CD4-positive, alpha-beta T cell (primary cell): ENCODE data around the gene LPIN2. TPM values are rescaled to one million over a fixed set of nuclear protein-coding genes. Genes with fewer than 3 reads are reported as not detected.

Experiments used
- ATAC-seq: fragments of 200-7000 bp; cut with Tn5 transposase; one replicate; pipeline ENCODE4 v1.10.0; 2022; ENCODE audit warnings: mild to moderate bottlenecking; ENCODE audit not compliant: poor library complexity
- CTCF ChIA-PET: fragments of 350-600 bp; sonication (Branson Sonifier 250); formaldehyde crosslinking; loops from one replicate; lab custom pipeline; 2021; ENCODE audit warnings: antibody characterized with exemption, inconsistent platforms; lab: Charles Lee
- POLR2A ChIA-PET: fragments of 350-600 bp; sonication (Branson Sonifier 250); formaldehyde crosslinking; loops from one replicate; lab custom pipeline; 2021; ENCODE audit warnings: antibody characterized with exemption, inconsistent platforms; lab: Charles Lee
- DNase-seq, 14 experiments: peaks; one replicate each; pipeline ENCODE4 v3.0.0-alpha.2; 2013 to 2020; ENCODE audit warnings: mixed read lengths in 2 of 14
- H3K27ac ChIP-seq, 2 donors: one replicate each; pipeline versions ENCODE4 v1.5.1 to v1.7.0; 2013; ENCODE audit warnings: low read length in 2 of 2, low read depth in 1 of 2, mild to moderate bottlenecking in 1 of 2
- H3K27me3 ChIP-seq, 2 experiments: 1 replicate in 1 of 2; 2 replicates in 1 of 2; pipeline versions ENCODE4 v1.6.1 to v1.7.0; 2013; ENCODE audit warnings: low read length in 2 of 2, control low read depth in 1 of 2, mild to moderate bottlenecking in 1 of 2, moderate library complexity in 1 of 2; ENCODE audit not compliant: insufficient read depth in 2 of 2, control insufficient read depth in 1 of 2
- H3K36me3 ChIP-seq: one replicate; pipeline ENCODE4 v1.6.1; 2013; ENCODE audit warnings: low read length, control low read depth; ENCODE audit not compliant: insufficient read depth
- H3K4me1 ChIP-seq: one replicate; pipeline ENCODE4 v1.6.1; 2013; ENCODE audit warnings: low read length, control low read depth; ENCODE audit not compliant: insufficient read depth
- H3K4me3 ChIP-seq: one replicate; pipeline ENCODE4 v1.5.1; 2013; ENCODE audit warnings: mild to moderate bottlenecking, low read length, moderate library complexity
- H3K9me3 ChIP-seq, 2 experiments: 1 replicate in 1 of 2; 2 replicates in 1 of 2; pipeline versions ENCODE4 v1.6.1 to v1.7.0; 2013; ENCODE audit warnings: low read length in 2 of 2, mild to moderate bottlenecking in 2 of 2, control low read depth in 1 of 2, moderate library complexity in 1 of 2; ENCODE audit not compliant: control insufficient read depth in 1 of 2, insufficient read depth in 1 of 2
- H3K27ac Mint-ChIP-seq: one replicate; pipeline ENCODE4 v1.8.0; 2020; ENCODE audit warnings: mixed read lengths
- H3K27me3 Mint-ChIP-seq: one replicate; pipeline ENCODE4 v1.8.0; 2021; ENCODE audit warnings: mixed read lengths
- H3K36me3 Mint-ChIP-seq: one replicate; pipeline ENCODE4 v1.8.0; 2021; ENCODE audit warnings: low read depth, mixed read lengths
- H3K4me1 Mint-ChIP-seq: one replicate; pipeline ENCODE4 v1.8.0; 2021; ENCODE audit warnings: low read depth, mixed read lengths
- H3K4me3 Mint-ChIP-seq: one replicate; pipeline ENCODE4 v1.8.0; 2020; ENCODE audit warnings: mild to moderate bottlenecking, mixed read lengths
- H3K9me3 Mint-ChIP-seq: one replicate; pipeline ENCODE4 v1.8.0; 2020; ENCODE audit warnings: mixed read lengths
- CTCF ChIP-seq: fragments of 200-600 bp; IDR thresholded peaks from one replicate; pipeline ENCODE4 v1.8.0; 2022; ENCODE audit warnings: antibody characterized with exemption, mild to moderate bottlenecking
- intact Hi-C, 2 experiments: fragments of 100-400 bp; cut with DNase I in 1 of 2; cut with micrococcal nuclease in 1 of 2; formaldehyde crosslinking; loops; one replicate each; pipeline versions ENCODE4 v1.15.1 to v1.9.0; 2023 to 2025; cut with DNase I, micrococcal nuclease
- total RNA-seq, 174 experiments: library from RNA in 2 of 174; stranded (reverse) in 2 of 174; gene quantifications; one replicate each; pipeline ENCODE4 v1.2.3 and lab custom pipeline; 2021 to 2026

Gene LPIN2
- total RNA-seq, 2 experiments from 2014 or later = 48.7 to 49.0 TPM

- Histone ChIP-seq H3K27me3 (no peaks in the 10 kb centered on the region), H3K4me3 (no peak overlapping the region), H3K27ac (peak overlapping the region; percentile 30 to 96), H3K4me1 (peaks cover 62% of the 10 kb centered on the region), H3K36me3 (no peaks in the 10 kb centered on the region), H3K9me3 (no peaks in the 10 kb centered on the region)
- DNase-seq = no peak
- intact Hi-C loops = no loop called here
- ATAC-seq = no peak
- Mint-ChIP-seq H3K4me1 (peaks cover 74% of the 10 kb centered on the region), H3K9me3 (no peaks in the 10 kb centered on the region), H3K27ac (peak overlapping the region; percentile 96), H3K4me3 (no peak overlapping the region), H3K27me3 (no peaks in the 10 kb centered on the region), H3K36me3 (no peaks in the 10 kb centered on the region)
- no peak for TF ChIP-seq CTCF
- CTCF ChIA-PET = interaction anchor here (0.6 to 7.1 kb wide), 4 partner anchors 44 to 94 kb away, joined by 3 to 75 read pairs (median 5); no protein-coding TSS in a partner anchor
- POLR2A ChIA-PET = interaction anchor here (6.2 to 7.6 kb wide), 2 partner anchors 44 to 98 kb away, joined by 62 to 120 read pairs; partner anchors contain the start of gene LPIN2
Observed at GRCh38 chr18:3057526-3057925, 44.6 kb upstream of the LPIN2 start.

- ATAC-seq = no peak
- Mint-ChIP-seq H3K4me3 (no peak overlapping the region), H3K27ac (peak overlapping the region; percentile 96), H3K36me3 (no peaks in the 10 kb centered on the region), H3K4me1 (peaks cover 74% of the 10 kb centered on the region), H3K9me3 (no peaks in the 10 kb centered on the region), H3K27me3 (no peaks in the 10 kb centered on the region)
- Histone ChIP-seq H3K27me3 (no peaks in the 10 kb centered on the region), H3K4me3 (no peak overlapping the region), H3K9me3 (no peaks in the 10 kb centered on the region), H3K36me3 (no peaks in the 10 kb centered on the region), H3K27ac (no peak overlapping the region), H3K4me1 (peaks cover 61% of the 10 kb centered on the region)
- no peak for TF ChIP-seq CTCF
- ChIA-PET CTCF (interaction anchor here (1.2 kb wide), 1 partner anchor 73 kb away, joined by 3 read pairs; no protein-coding TSS in a partner anchor), POLR2A (interaction anchor here (1.0 kb wide), 2 partner anchors 43 to 62 kb away, joined by 3 to 4 read pairs; partner anchors contain the start of gene LPIN2)
- DNase-seq = no peak
- intact Hi-C loops = no loop called here
Observed at GRCh38 chr18:3056311-3056710, 43.4 kb upstream of the LPIN2 start.

- H3K9me3 Mint-ChIP-seq = no peaks in the 10 kb centered on the region
- Histone ChIP-seq H3K36me3 (no peaks in the 10 kb centered on the region), H3K27ac (no peak overlapping the region), H3K4me3 (no peak overlapping the region), H3K4me1 (peaks cover 56% of the 10 kb centered on the region), H3K27me3 (no peaks in the 10 kb centered on the region), H3K9me3 (no peaks in the 10 kb centered on the region)
- no peak for TF ChIP-seq CTCF
- ATAC-seq (no peak), DNase-seq (no peak)
- no peak overlapping the region for H3K27ac Mint-ChIP-seq
- POLR2A ChIA-PET = interaction anchor here (1.0 kb wide), 2 partner anchors 43 to 61 kb away, joined by 3 to 4 read pairs; partner anchors contain the start of gene LPIN2
- intact Hi-C loops = no loop called here
- H3K36me3 Mint-ChIP-seq = no peaks in the 10 kb centered on the region
- CTCF ChIA-PET = interaction anchor here (1.2 kb wide), 1 partner anchor 74 kb away, joined by 3 read pairs; no protein-coding TSS in a partner anchor
- no peaks in the 10 kb centered on the region for H3K27me3 Mint-ChIP-seq
- H3K4me3 Mint-ChIP-seq = no peak overlapping the region
- peaks cover 72% of the 10 kb centered on the region for H3K4me1 Mint-ChIP-seq
Observed at GRCh38 chr18:3055816-3056215, 42.9 kb upstream of the LPIN2 start.
